C4-2B (cell line): ENCODE measurements around the gene MYL5.

Source experiments
- CTCF ChIP-seq: fragments of 450-650 bp; conservative IDR thresholded peaks from 2 replicates; pipeline ENCODE4 v1.5.1; 2017; ENCODE audit warnings: mild to moderate bottlenecking
- ZFX ChIP-seq: fragments of 450-650 bp; IDR thresholded peaks from 2 replicates; pipeline ENCODE4 v1.6.1; 2017

- TF ChIP-seq CTCF (no peak), ZFX (no peak)
Observed at GRCh38 chr4:723751-724530, 49.6 kb downstream of the MYL5 start.
